HFF-Myc (cell line): ENCODE measurements around the gene MAN1C1.

Experiments
- DNase-seq: peaks from one replicate; pipeline ENCODE4 v3.0.0-alpha.2; 2011; ENCODE audit warnings: low read depth; ENCODE audit errors: extremely low read depth
- H3K4me3 ChIP-seq: replicated peaks from 2 replicates; pipeline ENCODE4 v1.5.1; 2011; ENCODE audit warnings: low read depth, mild to moderate bottlenecking, control low read depth, low read length
- TF ChIP-seq, protein P1 (sequence below): IDR thresholded peaks from 2 replicates; pipeline ENCODE4 v1.5.1; 2012; ENCODE audit warnings: mild to moderate bottlenecking, low read depth, low read length, control low read depth; ENCODE audit errors: missing control alignments

MAN1C1 gene

DNA sequence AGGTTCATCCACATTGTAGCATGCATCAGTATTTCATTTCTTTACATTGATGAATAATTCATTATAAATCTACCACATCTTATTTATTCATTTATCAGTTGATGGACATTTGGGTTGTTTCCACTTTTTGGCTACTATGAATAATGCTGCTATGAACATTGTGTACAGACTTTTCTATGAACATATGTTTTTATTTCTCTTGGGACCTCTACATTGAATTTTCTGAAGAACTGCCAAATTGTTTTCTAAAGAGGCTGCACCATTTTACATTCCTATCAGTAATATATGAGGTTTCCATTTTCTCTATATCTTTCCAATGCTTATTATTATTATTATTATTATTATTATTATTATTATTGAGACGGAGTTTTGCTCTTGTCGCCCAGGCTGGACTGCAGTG, 102.1 kb downstream of the MAN1C1 start:
- H3K4me3 ChIP-seq, result no peak overlapping the region
- DNase-seq, result no peak
- TF ChIP-seq, protein P1, sequence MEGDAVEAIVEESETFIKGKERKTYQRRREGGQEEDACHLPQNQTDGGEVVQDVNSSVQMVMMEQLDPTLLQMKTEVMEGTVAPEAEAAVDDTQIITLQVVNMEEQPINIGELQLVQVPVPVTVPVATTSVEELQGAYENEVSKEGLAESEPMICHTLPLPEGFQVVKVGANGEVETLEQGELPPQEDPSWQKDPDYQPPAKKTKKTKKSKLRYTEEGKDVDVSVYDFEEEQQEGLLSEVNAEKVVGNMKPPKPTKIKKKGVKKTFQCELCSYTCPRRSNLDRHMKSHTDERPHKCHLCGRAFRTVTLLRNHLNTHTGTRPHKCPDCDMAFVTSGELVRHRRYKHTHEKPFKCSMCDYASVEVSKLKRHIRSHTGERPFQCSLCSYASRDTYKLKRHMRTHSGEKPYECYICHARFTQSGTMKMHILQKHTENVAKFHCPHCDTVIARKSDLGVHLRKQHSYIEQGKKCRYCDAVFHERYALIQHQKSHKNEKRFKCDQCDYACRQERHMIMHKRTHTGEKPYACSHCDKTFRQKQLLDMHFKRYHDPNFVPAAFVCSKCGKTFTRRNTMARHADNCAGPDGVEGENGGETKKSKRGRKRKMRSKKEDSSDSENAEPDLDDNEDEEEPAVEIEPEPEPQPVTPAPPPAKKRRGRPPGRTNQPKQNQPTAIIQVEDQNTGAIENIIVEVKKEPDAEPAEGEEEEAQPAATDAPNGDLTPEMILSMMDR, result no peak

DNA sequence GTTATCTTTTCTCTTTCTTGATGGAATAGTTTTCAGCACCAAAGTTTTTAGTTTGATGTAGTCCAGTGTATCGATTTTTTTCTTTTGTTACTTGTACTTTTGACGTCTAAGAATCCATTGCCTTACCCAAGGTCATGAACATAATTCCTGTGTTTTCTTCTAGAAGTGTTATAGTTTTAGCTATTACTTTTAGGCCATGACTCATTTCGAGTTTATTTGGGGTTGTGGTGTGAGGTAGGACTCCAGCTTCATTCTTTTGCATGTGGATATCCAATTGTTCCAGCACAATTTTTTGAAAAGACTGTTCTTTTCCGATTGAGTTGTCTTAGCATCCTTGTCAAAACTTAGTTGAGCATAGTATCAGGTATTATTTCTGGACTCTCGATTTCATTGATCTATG, 104.0 kb downstream of the MAN1C1 start:
- DNase-seq, result no peak
- no peak overlapping the region for H3K4me3 ChIP-seq
- TF ChIP-seq, protein P1, result no peak

DNA sequence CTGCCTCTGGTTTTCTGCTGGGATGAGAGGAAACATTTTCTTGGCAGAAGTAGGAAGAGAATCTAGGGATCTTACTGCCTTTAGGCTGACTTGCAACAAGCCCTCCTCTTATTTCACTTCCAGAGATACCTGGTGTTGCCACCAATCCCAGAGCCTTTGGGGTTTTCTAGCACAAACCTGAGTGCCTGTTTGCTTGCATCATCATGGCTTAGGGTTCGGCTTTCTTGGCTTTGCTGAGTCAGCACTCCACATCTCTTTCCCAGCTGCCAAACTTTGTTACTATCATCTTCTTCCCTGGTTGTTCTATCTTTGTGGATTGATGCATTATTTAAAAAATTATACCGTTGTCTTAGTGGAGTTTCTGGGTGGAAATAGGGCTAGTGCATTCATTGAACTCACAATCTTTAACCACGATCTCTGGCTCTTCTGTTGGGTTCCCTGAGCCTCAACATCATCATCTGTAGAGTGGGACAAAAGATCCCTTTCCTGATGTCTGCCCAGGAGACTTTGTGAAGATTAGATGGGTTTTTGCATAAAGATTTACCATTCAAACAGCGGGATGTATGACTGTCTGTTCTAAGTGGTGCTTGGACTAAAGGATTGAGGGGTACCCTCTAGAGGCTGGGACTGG, 106.8 kb downstream of the MAN1C1 start:
- no peak for DNase-seq
- TF ChIP-seq, protein P1, result no peak
- no peak overlapping the region for H3K4me3 ChIP-seq

DNA sequence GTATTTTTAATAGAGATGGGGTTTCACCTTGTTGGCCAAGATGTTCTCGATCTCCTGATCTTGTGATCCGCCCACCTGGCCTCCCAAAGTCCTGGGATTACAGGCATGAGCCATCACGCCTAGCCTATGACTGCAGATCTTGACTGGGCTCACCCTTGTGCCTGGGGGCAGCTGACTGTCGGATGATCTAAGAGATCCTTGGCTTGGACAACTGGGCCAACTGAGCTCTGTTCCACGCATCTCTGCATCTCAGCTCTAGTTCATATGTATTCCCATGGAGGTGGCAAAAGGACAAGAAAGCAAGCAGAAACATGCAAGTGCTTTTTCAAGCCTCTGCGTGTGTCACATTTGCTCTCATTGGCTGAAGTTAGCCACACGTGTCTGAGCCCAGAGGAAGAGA, 107.6 kb downstream of the MAN1C1 start:
- TF ChIP-seq, protein P1, result no peak
- H3K4me3 ChIP-seq, result no peak overlapping the region
- no peak for DNase-seq

- TF ChIP-seq, protein P1, result no peak
- no peak overlapping the region for H3K4me3 ChIP-seq
- no peak for DNase-seq
Measured at GRCh38 chr1:25724966-25725365, 108.4 kb downstream of the MAN1C1 start.

DNA sequence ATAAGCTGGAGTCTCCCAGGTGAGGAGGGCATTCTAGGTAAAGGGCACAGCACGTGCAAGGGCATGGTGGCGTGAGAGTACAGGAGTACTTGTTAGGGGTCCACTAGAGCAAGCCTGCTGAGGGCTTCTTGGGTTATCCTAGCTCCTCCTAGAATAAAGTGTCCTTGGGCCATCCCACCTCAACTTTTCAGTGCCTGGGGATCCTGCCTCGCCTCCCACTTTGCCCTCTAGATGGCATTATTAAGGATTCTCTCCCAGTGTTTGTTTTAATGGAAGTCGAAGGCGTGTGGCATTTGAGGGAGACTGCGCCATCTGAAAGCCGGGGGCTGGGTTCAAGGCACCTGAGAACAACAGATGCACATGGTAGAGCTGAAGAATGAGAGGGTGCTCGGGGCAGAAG, 108.9 kb downstream of the MAN1C1 start:
- no peak for DNase-seq
- no peak overlapping the region for H3K4me3 ChIP-seq
- TF ChIP-seq, protein P1, result no peak

DNA sequence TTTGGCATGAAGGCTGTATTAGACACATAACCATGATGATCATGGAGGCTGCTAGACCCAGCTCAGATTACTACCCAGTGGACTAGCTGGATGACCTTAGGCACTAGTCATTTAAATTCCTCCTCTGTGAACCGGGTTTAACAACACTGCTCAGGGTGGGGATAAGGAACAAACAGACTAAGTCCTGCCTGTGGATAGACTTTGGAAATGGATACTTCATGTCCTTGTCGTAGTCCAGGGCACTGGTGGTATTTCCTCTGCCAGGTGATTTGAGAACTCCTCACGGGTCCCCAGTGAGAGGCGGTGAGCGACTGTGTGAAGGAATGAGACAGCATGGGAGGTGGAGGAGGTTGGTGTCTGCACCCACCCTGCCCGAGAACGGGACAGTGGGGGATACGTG, 110.5 kb downstream of the MAN1C1 start:
- DNase-seq, result no peak
- no peak overlapping the region for H3K4me3 ChIP-seq
- TF ChIP-seq, protein P1, result no peak
